WTC11 (cell line): ENCODE measurements around the gene SNX20. TPM values are rescaled to one million over a fixed set of nuclear protein-coding genes. Genes with fewer than 3 reads are reported as not detected.

ENCODE experiments used
- ATAC-seq: fragments of 200-7000 bp; cut with Tn5 transposase; 2 replicates; pipeline ENCODE4 v1.10.0; 2021; ENCODE audit warnings: mild to moderate bottlenecking, moderate library complexity
- CTCF ChIA-PET: fragments of 300-600 bp; sonication (Branson Sonifier 250); formaldehyde crosslinking; loops from one replicate; lab custom pipeline; 2021; ENCODE audit warnings: antibody characterized with exemption; lab: Charles Lee
- POLR2A ChIA-PET: fragments of 350-600 bp; sonication (Branson Sonifier 250); formaldehyde crosslinking; loops from one replicate; lab custom pipeline; 2021; ENCODE audit warnings: antibody characterized with exemption; lab: Charles Lee
- DNase-seq: peaks from one replicate; pipeline ENCODE4 v3.0.0; 2021; ENCODE audit warnings: low spot score
- H3K27ac Mint-ChIP-seq: 2 replicates; pipeline ENCODE4 v1.8.0; 2021; ENCODE audit warnings: mixed read lengths
- H3K27me3 Mint-ChIP-seq: 2 replicates; pipeline ENCODE4 v1.8.0; 2021; ENCODE audit warnings: low read depth, mild to moderate bottlenecking, moderate library complexity, mixed read lengths
- H3K36me3 Mint-ChIP-seq: 2 replicates; pipeline ENCODE4 v1.8.0; 2021; ENCODE audit warnings: mixed read lengths
- H3K4me1 Mint-ChIP-seq: 2 replicates; pipeline ENCODE4 v1.8.0; 2022; ENCODE audit warnings: mixed read lengths
- H3K4me3 Mint-ChIP-seq: 2 replicates; pipeline ENCODE4 v1.8.0; 2021; ENCODE audit warnings: mild to moderate bottlenecking, moderate library complexity, mixed read lengths
- H3K9me3 Mint-ChIP-seq: 2 replicates; pipeline ENCODE4 v1.8.0; 2021; ENCODE audit warnings: mixed read lengths
- AR ChIP-seq: fragments of 250-450 bp; sonication (Bioruptor Pico); IDR thresholded peaks from 2 replicates; pipeline ENCODE4 v1.9.0; 2021; ENCODE audit warnings: mild to moderate bottlenecking
- ATF1 ChIP-seq: sonication (generic); formaldehyde crosslinking; IDR thresholded peaks from 2 replicates; pipeline ENCODE4 v1.8.1; 2023; ENCODE audit warnings: mild to moderate bottlenecking, moderate library complexity, missing genetic modification reagents
- CREB1 ChIP-seq: sonication (generic); formaldehyde crosslinking; IDR thresholded peaks from 2 replicates; pipeline ENCODE4 v1.8.0; 2023; ENCODE audit warnings: mild to moderate bottlenecking, missing genetic modification reagents
- E2F1 ChIP-seq: sonication (generic); formaldehyde crosslinking; IDR thresholded peaks from 2 replicates; pipeline ENCODE4 v1.8.0; 2022; ENCODE audit warnings: mild to moderate bottlenecking, missing genetic modification reagents
- EMX1 ChIP-seq: fragments of 250-450 bp; sonication (Bioruptor Pico); IDR thresholded peaks from 2 replicates; pipeline ENCODE4 v1.8.0; 2021; ENCODE audit warnings: mild to moderate bottlenecking
- FOXP1 ChIP-seq: sonication (generic); formaldehyde crosslinking; IDR thresholded peaks from 2 replicates; pipeline ENCODE4 v1.8.0; 2022; ENCODE audit warnings: missing genetic modification reagents, mild to moderate bottlenecking, moderate library complexity, borderline replicate concordance
- GABPB1 ChIP-seq: sonication (generic); formaldehyde crosslinking; IDR thresholded peaks from 2 replicates; pipeline ENCODE4 v1.8.1; 2023; ENCODE audit warnings: mild to moderate bottlenecking, missing genetic modification reagents
- MXD4 ChIP-seq: fragments of 250-450 bp; sonication (Bioruptor Pico); IDR thresholded peaks from 2 replicates; pipeline ENCODE4 v1.8.0; 2021; ENCODE audit warnings: mild to moderate bottlenecking, moderate library complexity, borderline replicate concordance
- NR1H2 ChIP-seq: sonication (generic); formaldehyde crosslinking; IDR thresholded peaks from 2 replicates; pipeline ENCODE4 v1.9.0; 2021; ENCODE audit warnings: mild to moderate bottlenecking, moderate library complexity, missing genetic modification reagents
- OVOL2 ChIP-seq: fragments of 250-450 bp; sonication (Bioruptor Pico); IDR thresholded peaks from 2 replicates; pipeline ENCODE4 v1.9.0; 2021; ENCODE audit warnings: mild to moderate bottlenecking, borderline replicate concordance
- RELA ChIP-seq: sonication (generic); formaldehyde crosslinking; IDR thresholded peaks from 2 replicates; pipeline ENCODE4 v1.8.1; 2022; ENCODE audit warnings: missing genetic modification reagents, mild to moderate bottlenecking, borderline replicate concordance
- TEAD1 ChIP-seq: sonication (generic); formaldehyde crosslinking; IDR thresholded peaks from 2 replicates; pipeline ENCODE4 v1.8.0; 2022; ENCODE audit warnings: mild to moderate bottlenecking, missing genetic modification reagents
- TP53 ChIP-seq: sonication (generic); formaldehyde crosslinking; IDR thresholded peaks from 2 replicates; pipeline ENCODE4 v1.8.1; 2023; ENCODE audit warnings: mild to moderate bottlenecking, missing genetic modification reagents
- ZBTB21 ChIP-seq: sonication (generic); formaldehyde crosslinking; IDR thresholded peaks from 2 replicates; pipeline ENCODE4 v1.8.1; 2023; ENCODE audit warnings: mild to moderate bottlenecking, missing genetic modification reagents, borderline replicate concordance
- ZNF121 ChIP-seq: sonication (generic); formaldehyde crosslinking; IDR thresholded peaks from 2 replicates; pipeline ENCODE4 v1.8.0; 2023; ENCODE audit warnings: missing genetic modification reagents
- ZNF317 ChIP-seq: sonication (generic); formaldehyde crosslinking; IDR thresholded peaks from 2 replicates; pipeline ENCODE4 v1.8.1; 2023; ENCODE audit warnings: low read depth, mild to moderate bottlenecking, moderate library complexity, missing genetic modification reagents, borderline replicate concordance
- ZNF396 ChIP-seq: fragments of 250-450 bp; sonication (Bioruptor Pico); IDR thresholded peaks from 2 replicates; pipeline ENCODE4 v1.8.0; 2021; ENCODE audit warnings: mild to moderate bottlenecking, moderate library complexity, borderline replicate concordance
- total RNA-seq: library from RNA; stranded (reverse); gene quantifications from 3 replicates; pipeline ENCODE4 v1.2.3, GENCODE V29; 2021

The SNX20 gene
- total RNA-seq, 1 experiment from 2014 or later, result not detected

DNA sequence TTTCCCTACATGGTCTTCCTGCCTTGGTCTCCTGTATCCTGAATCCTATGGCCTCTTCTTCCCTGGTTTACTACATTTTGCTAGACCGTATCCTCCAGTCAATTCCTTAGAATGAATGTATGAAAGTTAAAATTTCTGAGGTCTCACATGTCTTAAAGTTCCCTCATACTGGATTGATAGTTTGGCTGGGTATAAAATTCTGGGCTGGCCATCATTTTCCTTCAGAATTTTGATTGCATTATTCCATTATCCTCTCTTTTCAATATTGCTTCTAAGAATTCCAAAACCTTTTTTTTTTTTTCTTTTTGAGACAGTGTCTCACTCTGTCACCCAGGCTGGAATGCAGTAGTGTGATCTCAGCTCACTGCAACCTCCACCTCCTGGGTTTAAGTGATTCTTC is 23.1 kb upstream of the SNX20 start (continued):
- TF ChIP-seq TP53 (CRISPR knock-in tag), result no peak

GRCh38 chr16:50702725-50703124 is 21.6 kb upstream of the SNX20 start:
- no peak for DNase-seq
- peaks cover 8% of the 10 kb centered on the region for H3K27me3 Mint-ChIP-seq
- ATAC-seq, result no peak
- TF ChIP-seq EMX1 (no peak), CREB1 (CRISPR knock-in tag) (no peak), OVOL2 (CRISPR knock-in tag) (no peak), E2F1 (no peak), ZBTB21 (no peak), MXD4 (CRISPR knock-in tag) (no peak), ZNF317 (CRISPR knock-in tag) (no peak), TEAD1 (CRISPR knock-in tag) (no peak), ZNF121 (CRISPR knock-in tag) (no peak), FOXP1 (CRISPR knock-in tag) (no peak), ATF1 (no peak)
- no peaks in the 10 kb centered on the region for H3K4me1 Mint-ChIP-seq
- H3K36me3 Mint-ChIP-seq, result peaks cover 18% of the 10 kb centered on the region
- no peak overlapping the region for H3K27ac Mint-ChIP-seq
- H3K9me3 Mint-ChIP-seq, result peaks cover 23% of the 10 kb centered on the region
- ChIA-PET POLR2A (no interaction called here), CTCF (interaction anchor here (1.2 to 1.5 kb wide), 3 partner anchors 36 to 104 kb away, joined by 4 to 6 read pairs (median 6); no protein-coding TSS in a partner anchor)
- H3K4me3 Mint-ChIP-seq, result no peak overlapping the region

DNA sequence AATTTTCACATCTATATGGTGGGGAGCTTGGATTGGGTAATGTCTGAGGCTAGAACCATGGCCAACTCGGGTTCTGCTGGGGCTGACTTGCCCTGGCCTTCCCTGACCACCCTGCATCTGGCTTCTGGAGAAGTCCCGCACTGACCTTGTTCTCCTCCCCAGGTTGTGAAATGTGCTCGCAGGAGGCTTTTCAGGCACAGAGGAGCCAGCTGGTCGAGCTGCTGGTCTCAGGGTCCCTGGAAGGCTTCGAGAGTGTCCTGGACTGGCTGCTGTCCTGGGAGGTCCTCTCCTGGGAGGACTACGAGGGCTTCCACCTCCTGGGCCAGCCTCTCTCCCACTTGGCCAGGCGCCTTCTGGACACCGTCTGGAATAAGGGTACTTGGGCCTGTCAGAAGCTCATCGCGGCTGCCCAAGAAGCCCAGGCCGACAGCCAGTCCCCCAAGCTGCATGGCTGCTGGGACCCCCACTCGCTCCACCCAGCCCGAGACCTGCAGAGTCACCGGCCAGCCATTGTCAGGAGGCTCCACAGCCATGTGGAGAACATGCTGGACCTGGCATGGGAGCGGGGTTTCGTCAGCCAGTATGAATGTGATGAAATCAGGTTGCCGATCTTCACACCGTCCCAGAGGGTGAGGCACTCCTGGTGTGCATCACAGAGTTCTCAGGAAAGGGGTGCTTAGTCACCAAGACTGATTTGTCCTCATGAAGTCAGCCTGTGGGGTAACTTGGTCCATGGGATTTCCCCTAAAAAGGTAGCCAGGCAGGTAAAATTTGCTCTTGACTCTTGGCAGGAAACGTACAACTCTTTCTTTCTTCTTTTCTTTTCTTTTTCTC is 18.4 kb upstream of the SNX20 start:
- H3K27me3 Mint-ChIP-seq, result peaks cover 7% of the 10 kb centered on the region
- CTCF ChIA-PET, result interaction anchor here (2.0 kb wide), 1 partner anchor 107 kb away, joined by 5 read pairs; no protein-coding TSS in a partner anchor
- no peak overlapping the region for H3K4me3 Mint-ChIP-seq
- H3K4me1 Mint-ChIP-seq, result no peaks in the 10 kb centered on the region
- H3K9me3 Mint-ChIP-seq, result peaks cover 10% of the 10 kb centered on the region
- H3K36me3 Mint-ChIP-seq, result peaks cover 10% of the 10 kb centered on the region
- no peak for DNase-seq
- TF ChIP-seq GABPB1 (CRISPR knock-in tag) (peak; percentile 92), FOXP1 (CRISPR knock-in tag) (no peak)
- ATAC-seq, result no peak
- no peak overlapping the region for H3K27ac Mint-ChIP-seq
- POLR2A ChIA-PET, result interaction anchor here (0.6 to 0.7 kb wide), 2 partner anchors 46 to 249 kb away, joined by 3 to 4 read pairs; no protein-coding TSS in a partner anchor

DNA sequence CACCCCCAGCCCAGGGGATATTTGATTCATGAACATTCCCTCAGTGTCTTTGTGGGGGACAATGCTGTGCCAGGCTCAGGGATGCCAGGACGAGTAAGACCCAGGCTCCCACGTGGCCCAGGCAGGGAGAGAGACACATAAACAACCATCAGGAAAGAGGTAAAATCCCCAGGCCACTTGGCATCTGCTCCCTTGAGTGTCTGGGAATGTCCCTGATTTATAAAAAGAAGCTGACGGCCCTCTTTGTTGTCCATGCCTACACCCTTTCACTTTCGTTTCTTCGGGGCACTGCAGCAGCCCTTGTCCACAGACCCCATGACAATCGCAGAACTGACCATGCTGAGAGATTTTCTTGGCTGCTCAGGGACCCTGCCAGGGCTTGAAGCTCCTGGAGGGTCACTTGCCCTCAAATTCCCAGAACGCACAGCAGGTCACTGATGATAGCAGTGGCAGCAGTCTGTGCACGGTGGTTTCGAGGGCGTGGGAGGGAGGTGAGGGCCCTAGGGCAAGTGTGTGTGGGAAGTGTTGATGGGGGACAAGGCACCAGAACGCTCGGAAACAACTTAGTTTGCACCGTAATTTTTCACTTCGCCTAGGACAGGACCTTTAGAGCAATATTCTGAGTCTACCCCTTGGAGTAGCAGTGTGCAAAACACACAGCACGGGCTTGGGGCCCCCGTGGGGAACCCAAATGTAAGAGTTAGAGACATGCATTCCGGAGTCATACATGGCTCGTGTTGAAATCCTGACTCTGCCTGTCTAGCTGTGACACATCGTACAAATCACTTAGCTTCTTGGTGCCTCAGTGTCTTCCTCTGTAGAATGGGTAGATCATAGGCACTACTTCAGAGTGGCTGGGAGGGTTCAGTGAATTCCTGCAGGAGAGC is 17.0 kb upstream of the SNX20 start:
- ATAC-seq (no peak), DNase-seq (no peak)
- no peaks in the 10 kb centered on the region for H3K36me3 Mint-ChIP-seq

More for the DNA sequence above, 17.0 kb upstream of the SNX20 start:
- Mint-ChIP-seq H3K4me1 (no peaks in the 10 kb centered on the region), H3K4me3 (no peak overlapping the region), H3K27me3 (peaks cover 15% of the 10 kb centered on the region)
- TF ChIP-seq RELA (CRISPR knock-in tag), result no peak
- no peak for TF ChIP-seq ZNF396
- no peak for TF ChIP-seq E2F1
- no peak for TF ChIP-seq AR (CRISPR knock-in tag)
- no peak for TF ChIP-seq NR1H2 (CRISPR knock-in tag)
- TF ChIP-seq, all 79 proteins: peak for 0
- ChIA-PET CTCF (interaction anchor here (1.0 to 2.0 kb wide), 3 partner anchors 20 to 108 kb away, joined by 3 to 5 read pairs (median 3); no protein-coding TSS in a partner anchor), POLR2A (no interaction called here)
- H3K9me3 Mint-ChIP-seq, result no peaks in the 10 kb centered on the region
- H3K27ac Mint-ChIP-seq, result no peak overlapping the region
